Measurements from ENCODE around the gene LRSAM1. TPM values are rescaled to one million over a fixed set of nuclear protein-coding genes. Genes with fewer than 3 reads are reported as not detected.

Gene LRSAM1
- total RNA-seq, 1 donor from 2014 or later, result 38.0 TPM

DNA sequence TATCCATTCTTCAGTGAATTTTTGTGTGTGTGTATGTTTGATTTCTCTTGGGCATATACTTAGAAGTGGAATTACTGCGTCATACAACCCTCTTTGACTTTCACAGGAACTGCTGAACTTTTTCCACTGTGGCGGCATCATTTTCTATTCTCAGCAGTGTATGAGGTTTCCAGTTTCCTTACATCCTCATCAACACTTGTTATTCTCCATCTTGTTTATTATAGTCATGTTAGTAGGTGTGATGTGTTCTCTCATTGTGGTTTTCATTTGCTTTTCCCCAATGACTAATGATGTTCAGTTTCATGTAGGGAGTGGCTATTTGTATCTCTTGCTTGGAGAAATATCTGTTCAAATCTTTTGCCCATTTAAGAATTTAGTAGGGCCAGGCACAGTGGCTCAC is 24.6 kb upstream of the LRSAM1 start:
- no peak overlapping the region for H3K27ac Mint-ChIP-seq (ENCODE audit: unreplicated experiment)
- H3K36me3 Mint-ChIP-seq (ENCODE audit: unreplicated experiment), result no peaks in the 10 kb centered on the region
- TF ChIP-seq, protein P1, sequence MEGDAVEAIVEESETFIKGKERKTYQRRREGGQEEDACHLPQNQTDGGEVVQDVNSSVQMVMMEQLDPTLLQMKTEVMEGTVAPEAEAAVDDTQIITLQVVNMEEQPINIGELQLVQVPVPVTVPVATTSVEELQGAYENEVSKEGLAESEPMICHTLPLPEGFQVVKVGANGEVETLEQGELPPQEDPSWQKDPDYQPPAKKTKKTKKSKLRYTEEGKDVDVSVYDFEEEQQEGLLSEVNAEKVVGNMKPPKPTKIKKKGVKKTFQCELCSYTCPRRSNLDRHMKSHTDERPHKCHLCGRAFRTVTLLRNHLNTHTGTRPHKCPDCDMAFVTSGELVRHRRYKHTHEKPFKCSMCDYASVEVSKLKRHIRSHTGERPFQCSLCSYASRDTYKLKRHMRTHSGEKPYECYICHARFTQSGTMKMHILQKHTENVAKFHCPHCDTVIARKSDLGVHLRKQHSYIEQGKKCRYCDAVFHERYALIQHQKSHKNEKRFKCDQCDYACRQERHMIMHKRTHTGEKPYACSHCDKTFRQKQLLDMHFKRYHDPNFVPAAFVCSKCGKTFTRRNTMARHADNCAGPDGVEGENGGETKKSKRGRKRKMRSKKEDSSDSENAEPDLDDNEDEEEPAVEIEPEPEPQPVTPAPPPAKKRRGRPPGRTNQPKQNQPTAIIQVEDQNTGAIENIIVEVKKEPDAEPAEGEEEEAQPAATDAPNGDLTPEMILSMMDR (IDR thresholded peaks at IDR 0.05; ENCODE audit: partially characterized antibody, unreplicated experiment), result no peak
- H3K4me1 Mint-ChIP-seq (ENCODE audit: low read depth, unreplicated experiment), result peaks cover 13% of the 10 kb centered on the region
- DNase-seq, result no peak
- peaks cover 6% of the 10 kb centered on the region for H3K9me3 Mint-ChIP-seq (ENCODE audit: unreplicated experiment)
- H3K4me3 Mint-ChIP-seq (ENCODE audit: unreplicated experiment), result no peak overlapping the region
- no peaks in the 10 kb centered on the region for H3K27me3 Mint-ChIP-seq (ENCODE audit: unreplicated experiment)

DNA sequence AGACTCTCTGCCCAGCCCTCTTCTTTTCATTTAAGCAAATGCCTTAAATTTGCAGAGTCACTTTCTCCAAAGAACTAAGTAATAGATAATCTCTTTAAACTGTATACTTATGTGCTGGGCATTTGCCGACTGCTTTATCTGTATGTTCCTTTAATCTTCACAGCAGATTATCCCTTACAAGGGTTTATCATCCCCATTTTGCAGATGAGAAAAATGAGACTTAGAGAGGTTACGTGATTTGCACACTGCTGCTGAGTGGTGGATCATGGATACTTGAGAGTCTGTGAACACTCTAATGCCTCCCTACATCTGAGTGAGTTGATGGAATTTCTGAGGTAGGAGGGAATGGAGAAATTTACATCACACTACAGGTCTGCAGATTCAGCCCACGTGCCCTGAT is 23.0 kb upstream of the LRSAM1 start:
- Mint-ChIP-seq H3K27ac (ENCODE audit: unreplicated experiment) (no peak overlapping the region), H3K4me1 (ENCODE audit: low read depth, unreplicated experiment) (peaks cover 10% of the 10 kb centered on the region), H3K36me3 (ENCODE audit: unreplicated experiment) (no peaks in the 10 kb centered on the region), H3K27me3 (ENCODE audit: unreplicated experiment) (no peaks in the 10 kb centered on the region), H3K4me3 (ENCODE audit: unreplicated experiment) (no peak overlapping the region), H3K9me3 (ENCODE audit: unreplicated experiment) (peaks cover 6% of the 10 kb centered on the region)
- TF ChIP-seq, protein P1 (IDR thresholded peaks at IDR 0.05; ENCODE audit: partially characterized antibody, unreplicated experiment), result no peak
- no peak for DNase-seq

DNA sequence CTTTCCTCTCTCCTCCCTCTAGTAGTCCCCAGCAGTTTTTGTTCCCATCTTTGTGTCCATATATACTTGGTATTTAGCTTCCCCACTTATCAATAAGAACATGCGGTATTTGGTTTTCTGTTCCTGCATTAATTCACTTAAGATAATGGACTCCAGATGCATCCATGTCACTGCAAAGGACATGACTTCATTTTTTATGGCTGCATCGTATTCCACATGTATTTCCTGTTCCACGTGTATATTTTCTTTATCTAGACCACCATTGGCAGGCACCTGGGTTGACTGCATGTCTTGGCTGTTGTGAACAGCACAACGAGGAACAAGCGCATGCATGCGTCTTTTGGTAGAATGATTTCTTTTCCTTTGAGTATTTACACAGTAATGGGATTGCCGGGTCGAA is 20.9 kb upstream of the LRSAM1 start:
- Mint-ChIP-seq H3K9me3 (ENCODE audit: unreplicated experiment) (no peaks in the 10 kb centered on the region), H3K27me3 (ENCODE audit: unreplicated experiment) (no peaks in the 10 kb centered on the region), H3K36me3 (ENCODE audit: unreplicated experiment) (peaks cover 7% of the 10 kb centered on the region), H3K4me1 (ENCODE audit: low read depth, unreplicated experiment) (peaks cover 4% of the 10 kb centered on the region), H3K27ac (ENCODE audit: unreplicated experiment) (no peak overlapping the region), H3K4me3 (ENCODE audit: unreplicated experiment) (no peak overlapping the region)
- TF ChIP-seq, protein P1 (IDR thresholded peaks at IDR 0.05; ENCODE audit: partially characterized antibody, unreplicated experiment), result no peak
- no peak for DNase-seq

DNA sequence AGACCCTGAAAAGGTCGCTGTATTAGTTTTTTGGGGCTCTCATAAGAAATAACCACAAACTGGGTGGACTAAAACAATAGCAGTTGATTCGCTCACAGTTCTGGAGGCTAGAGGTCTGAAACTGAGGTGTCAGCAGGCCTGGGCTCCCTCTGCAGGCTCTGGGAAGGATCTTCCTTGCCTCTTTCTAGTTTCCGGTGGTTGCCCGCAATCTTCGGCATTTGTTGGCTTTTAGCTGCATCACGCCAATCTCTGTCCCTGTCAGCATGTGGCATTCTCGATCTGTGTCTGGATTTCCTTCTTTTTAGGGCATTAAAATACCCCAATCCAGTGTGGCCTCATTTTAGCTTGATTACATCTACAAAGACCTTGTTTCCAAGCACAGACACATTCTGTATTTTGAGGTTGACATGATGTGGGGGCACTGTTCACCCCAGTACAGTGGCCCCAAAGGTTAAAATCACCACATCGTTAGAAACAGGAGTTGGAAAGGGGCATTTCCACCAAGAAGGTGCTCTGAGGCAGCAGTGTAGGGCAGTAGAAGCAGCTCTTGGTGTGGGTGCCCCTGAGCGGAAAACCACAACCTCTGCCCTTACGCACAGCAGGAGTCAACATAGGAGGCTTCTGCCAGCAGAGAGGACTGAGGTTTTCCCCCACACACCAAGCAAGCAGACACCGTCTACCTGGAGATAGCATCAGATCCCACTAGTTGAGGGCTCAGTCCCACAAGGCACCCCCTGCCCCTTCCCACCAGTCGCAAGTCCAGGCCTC is 13.6 kb upstream of the LRSAM1 start:
- Mint-ChIP-seq H3K4me3 (ENCODE audit: unreplicated experiment) (no peak overlapping the region), H3K36me3 (ENCODE audit: unreplicated experiment) (peaks cover 15% of the 10 kb centered on the region)
- DNase-seq, result no peak

DNA sequence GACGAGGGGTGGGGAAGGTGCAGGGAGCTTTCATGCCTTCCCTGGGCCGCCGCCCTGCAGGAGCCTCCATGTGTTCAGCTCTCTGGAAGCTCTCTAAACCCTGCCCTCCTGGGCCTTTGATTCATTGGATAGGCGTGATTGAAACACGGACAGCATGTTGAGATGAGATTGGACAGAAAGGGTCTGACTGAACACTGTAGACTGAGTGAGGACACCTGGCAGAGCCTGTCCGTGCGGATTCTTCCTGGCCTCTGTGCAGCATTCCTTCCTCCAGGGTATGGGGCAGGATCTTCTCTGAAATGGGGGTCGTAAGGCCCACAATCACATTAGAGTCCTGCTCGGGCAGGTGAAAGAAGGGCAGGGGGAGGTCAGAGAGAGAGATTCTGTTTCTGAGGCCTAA is 12.9 kb upstream of the LRSAM1 start:
- Mint-ChIP-seq H3K4me3 (ENCODE audit: unreplicated experiment) (no peak overlapping the region), H3K27ac (ENCODE audit: unreplicated experiment) (no peak overlapping the region), H3K27me3 (ENCODE audit: unreplicated experiment) (peaks cover 4% of the 10 kb centered on the region), H3K36me3 (ENCODE audit: unreplicated experiment) (peaks cover 15% of the 10 kb centered on the region), H3K9me3 (ENCODE audit: unreplicated experiment) (peaks cover 1% of the 10 kb centered on the region), H3K4me1 (ENCODE audit: low read depth, unreplicated experiment) (no peaks in the 10 kb centered on the region)
- TF ChIP-seq, protein P1 (IDR thresholded peaks at IDR 0.05; ENCODE audit: partially characterized antibody, unreplicated experiment), result no peak
- DNase-seq, result no peak

More for the DNA sequence above, 13.6 kb upstream of the LRSAM1 start:
- TF ChIP-seq, protein P1 (IDR thresholded peaks at IDR 0.05; ENCODE audit: partially characterized antibody, unreplicated experiment), result no peak
- Mint-ChIP-seq H3K27ac (ENCODE audit: unreplicated experiment) (no peak overlapping the region), H3K4me1 (ENCODE audit: low read depth, unreplicated experiment) (no peaks in the 10 kb centered on the region), H3K9me3 (ENCODE audit: unreplicated experiment) (peaks cover 1% of the 10 kb centered on the region), H3K27me3 (ENCODE audit: unreplicated experiment) (peaks cover 4% of the 10 kb centered on the region)

Data from glutamatergic neuron (in vitro differentiated cells).